WTC11 (cell line): Measurements from ENCODE around the gene YBEY. TPM values are rescaled to one million over a fixed set of nuclear protein-coding genes. Genes with fewer than 3 reads are reported as not detected.

Source experiments
- ATAC-seq: fragments of 200-7000 bp; cut with Tn5 transposase; 2 replicates; pipeline ENCODE4 v1.10.0; 2021; ENCODE audit warnings: mild to moderate bottlenecking, moderate library complexity
- CTCF ChIA-PET: fragments of 300-600 bp; sonication (Branson Sonifier 250); formaldehyde crosslinking; loops from one replicate; lab custom pipeline; 2021; ENCODE audit warnings: antibody characterized with exemption; lab: Charles Lee
- POLR2A ChIA-PET: fragments of 350-600 bp; sonication (Branson Sonifier 250); formaldehyde crosslinking; loops from one replicate; lab custom pipeline; 2021; ENCODE audit warnings: antibody characterized with exemption; lab: Charles Lee
- DNase-seq: peaks from one replicate; pipeline ENCODE4 v3.0.0; 2021; ENCODE audit warnings: low spot score
- H3K27ac Mint-ChIP-seq: 2 replicates; pipeline ENCODE4 v1.8.0; 2021; ENCODE audit warnings: mixed read lengths
- H3K27me3 Mint-ChIP-seq: 2 replicates; pipeline ENCODE4 v1.8.0; 2021; ENCODE audit warnings: low read depth, mild to moderate bottlenecking, moderate library complexity, mixed read lengths
- H3K36me3 Mint-ChIP-seq: 2 replicates; pipeline ENCODE4 v1.8.0; 2021; ENCODE audit warnings: mixed read lengths
- H3K4me1 Mint-ChIP-seq: 2 replicates; pipeline ENCODE4 v1.8.0; 2022; ENCODE audit warnings: mixed read lengths
- H3K4me3 Mint-ChIP-seq: 2 replicates; pipeline ENCODE4 v1.8.0; 2021; ENCODE audit warnings: mild to moderate bottlenecking, moderate library complexity, mixed read lengths
- H3K9me3 Mint-ChIP-seq: 2 replicates; pipeline ENCODE4 v1.8.0; 2021; ENCODE audit warnings: mixed read lengths
- ATF2 ChIP-seq: sonication (generic); formaldehyde crosslinking; IDR thresholded peaks from 2 replicates; pipeline ENCODE4 v1.8.1; 2022; ENCODE audit warnings: low read depth, missing genetic modification reagents, borderline replicate concordance
- CDX4 ChIP-seq: fragments of 250-450 bp; sonication (Bioruptor Pico); IDR thresholded peaks from 2 replicates; pipeline ENCODE4 v1.9.0; 2021; ENCODE audit warnings: moderate library complexity, mild to moderate bottlenecking, inconsistent platforms, borderline replicate concordance
- CTCF ChIP-seq: fragments of 200-600 bp; IDR thresholded peaks from 2 replicates; pipeline ENCODE4 v1.8.0; 2022; ENCODE audit warnings: antibody characterized with exemption
- E2F1 ChIP-seq: sonication (generic); formaldehyde crosslinking; IDR thresholded peaks from 2 replicates; pipeline ENCODE4 v1.8.0; 2022; ENCODE audit warnings: mild to moderate bottlenecking, missing genetic modification reagents
- ELF4 ChIP-seq: sonication (generic); formaldehyde crosslinking; IDR thresholded peaks from 2 replicates; pipeline ENCODE4 v1.8.1; 2022; ENCODE audit warnings: low read depth, mild to moderate bottlenecking, moderate library complexity, missing genetic modification reagents
- EMX1 ChIP-seq: fragments of 250-450 bp; sonication (Bioruptor Pico); IDR thresholded peaks from 2 replicates; pipeline ENCODE4 v1.8.0; 2021; ENCODE audit warnings: mild to moderate bottlenecking
- FOXK1 ChIP-seq: sonication (generic); formaldehyde crosslinking; IDR thresholded peaks from 2 replicates; pipeline ENCODE4 v1.8.0; 2022; ENCODE audit warnings: mild to moderate bottlenecking, moderate library complexity, missing genetic modification reagents
- HMGA2 ChIP-seq: fragments of 250-450 bp; sonication (Bioruptor Pico); IDR thresholded peaks from 2 replicates; pipeline ENCODE4 v1.4.0; 2021; ENCODE audit warnings: mild to moderate bottlenecking, moderate library complexity
- NFE2L1 ChIP-seq: sonication (generic); formaldehyde crosslinking; IDR thresholded peaks from 2 replicates; pipeline ENCODE4 v1.8.1; 2023; ENCODE audit warnings: missing genetic modification reagents
- NR2C2 ChIP-seq: sonication (generic); formaldehyde crosslinking; IDR thresholded peaks from 2 replicates; pipeline ENCODE4 v1.8.0; 2022; ENCODE audit warnings: mild to moderate bottlenecking, missing genetic modification reagents
- RELA ChIP-seq: sonication (generic); formaldehyde crosslinking; IDR thresholded peaks from 2 replicates; pipeline ENCODE4 v1.8.1; 2022; ENCODE audit warnings: missing genetic modification reagents, mild to moderate bottlenecking, borderline replicate concordance
- SOX15 ChIP-seq: fragments of 250-450 bp; sonication (Bioruptor Pico); IDR thresholded peaks from 2 replicates; pipeline ENCODE4 v1.9.0; 2021; ENCODE audit warnings: mild to moderate bottlenecking
- ZNF138 ChIP-seq: sonication (generic); formaldehyde crosslinking; conservative IDR thresholded peaks from 2 replicates; pipeline ENCODE4 v1.8.1; 2022; ENCODE audit warnings: mild to moderate bottlenecking, moderate library complexity, missing genetic modification reagents
- ZNF219 ChIP-seq: sonication (generic); formaldehyde crosslinking; IDR thresholded peaks from 2 replicates; pipeline ENCODE4 v1.8.0; 2023; ENCODE audit warnings: missing genetic modification reagents, mild to moderate bottlenecking, borderline replicate concordance
- ZNF232 ChIP-seq: sonication (generic); formaldehyde crosslinking; IDR thresholded peaks from 2 replicates; pipeline ENCODE4 v1.8.0; 2022; ENCODE audit warnings: mild to moderate bottlenecking, missing genetic modification reagents
- ZNF263 ChIP-seq: sonication (generic); formaldehyde crosslinking; IDR thresholded peaks from 2 replicates; pipeline ENCODE4 v1.8.1; 2022; ENCODE audit warnings: low read depth, mild to moderate bottlenecking, moderate library complexity, missing genetic modification reagents
- ZNF425 ChIP-seq: fragments of 250-450 bp; sonication (Bioruptor Pico); conservative IDR thresholded peaks from 2 replicates; pipeline ENCODE4 v1.9.0; 2021; ENCODE audit warnings: mild to moderate bottlenecking
- ZSCAN18 ChIP-seq: fragments of 250-450 bp; sonication (Bioruptor Pico); IDR thresholded peaks from 2 replicates; pipeline ENCODE4 v2.1.2; 2022; ENCODE audit warnings: mild to moderate bottlenecking, moderate library complexity
- total RNA-seq: library from RNA; stranded (reverse); gene quantifications from 3 replicates; pipeline ENCODE4 v1.2.3, GENCODE V29; 2021

Gene YBEY
- total RNA-seq, 1 experiment from 2014 or later = 27.4 TPM

- Mint-ChIP-seq H3K27ac (no peak overlapping the region), H3K4me3 (no peak overlapping the region), H3K27me3 (no peaks in the 10 kb centered on the region), H3K36me3 (peaks cover 83% of the 10 kb centered on the region), H3K4me1 (no peaks in the 10 kb centered on the region), H3K9me3 (no peaks in the 10 kb centered on the region)
- ChIA-PET CTCF (interaction anchor here (1.2 to 1.3 kb wide), 2 partner anchors 11 to 111 kb away, joined by 3 read pairs; no protein-coding TSS in a partner anchor), POLR2A (no interaction called here)
- ATAC-seq (no peak), DNase-seq (no peak)
- TF ChIP-seq ZSCAN18 (CRISPR knock-in tag) (no peak), E2F1 (CRISPR knock-in tag) (no peak), HMGA2 (no peak), RELA (CRISPR knock-in tag) (no peak), ELF4 (CRISPR knock-in tag) (no peak), CDX4 (CRISPR knock-in tag) (no peak), ZNF232 (CRISPR knock-in tag) (no peak), ZNF425 (CRISPR knock-in tag) (no peak), FOXK1 (CRISPR knock-in tag) (no peak), ZNF219 (CRISPR knock-in tag) (no peak), NFE2L1 (no peak), EMX1 (no peak), ZNF138 (no peak), ZNF263 (CRISPR knock-in tag) (no peak)
These were observed 31.8 kb upstream of the YBEY start for GRCh38 chr21:46254208-46254975.

- Mint-ChIP-seq H3K27me3 (no peaks in the 10 kb centered on the region), H3K9me3 (no peaks in the 10 kb centered on the region), H3K36me3 (peaks cover 76% of the 10 kb centered on the region), H3K4me1 (no peaks in the 10 kb centered on the region), H3K27ac (no peak overlapping the region)
- DNase-seq (no peak), ATAC-seq (no peak)
- ChIA-PET POLR2A (no interaction called here), CTCF (no interaction called here)
- no peak for TF ChIP-seq CTCF
- no peak for TF ChIP-seq NR2C2 (CRISPR knock-in tag)
- no peak for TF ChIP-seq SOX15 (CRISPR knock-in tag)
- no peak for TF ChIP-seq ATF2
- TF ChIP-seq, all 79 proteins: peak for 0
- H3K4me3 Mint-ChIP-seq = no peak overlapping the region
These were observed 31.0 kb upstream of the YBEY start for GRCh38 chr21:46255166-46255565.
